Measurements from ENCODE around the gene COL6A3. TPM values are rescaled to one million over a fixed set of nuclear protein-coding genes. Genes with fewer than 3 reads are reported as not detected.

Gene COL6A3
- total and polyA plus RNA-seq, 2 of the 13 experiments (the other 11 are each of a cell fraction or from before 2014, with no cell fraction given): 0.03 TPM; not detected in 1

GRCh38 chr2:237289139-237289538, 124.8 kb downstream of the COL6A3 start:
- Histone ChIP-seq H3K27me3 (ENCODE audit: control insufficient read depth in 1 of 2, insufficient read depth in 2 of 2, low read length in 2 of 2) (peaks cover 0 to 23% of the 10 kb centered on the region in 2 experiments; a peak in 4 of 5 replicates), H3K79me2 (ENCODE audit: insufficient read depth, low read length) (no peaks in the 10 kb centered on the region), H4K20me1 (ENCODE audit: insufficient read depth, low read length) (no peaks in the 10 kb centered on the region), H3K9ac (ENCODE audit: insufficient read depth, low read depth, low read length) (no peak overlapping the region), H3K36me3 (replicated peaks in 1 of 2; ENCODE audit: control insufficient read depth in 1 of 2, insufficient read depth in 2 of 2, low read length in 2 of 2) (no peaks in the 10 kb centered on the region), H3K9me3 (ENCODE audit: low read length) (no peaks in the 10 kb centered on the region), H3K4me2 (ENCODE audit: low read depth, low read length) (no peak overlapping the region), H3K4me1 (ENCODE audit: insufficient read depth, low read length) (peaks cover 11% of the 10 kb centered on the region), H3K27ac (ENCODE audit: extremely low read length, insufficient read depth, low read length) (no peak overlapping the region), H2AFZ (ENCODE audit: low read length) (no peak overlapping the region), H3K4me3 (replicated peaks in 1 of 3; ENCODE audit: insufficient read depth in 1 of 3, low read depth in 2 of 3, low read length in 3 of 3) (no peak overlapping the region)
- no TSS peak for BruUV-seq (replicated peaks)
- in situ Hi-C loops (cut with HindIII; ENCODE audit: extremely low pct_ligation_motif_present, low pct_unique_long_range_greater_than_20kb): no loop called here
- ATAC-seq: no peak
- intact Hi-C loops (cut with micrococcal nuclease; ENCODE audit: unreplicated experiment): no loop called here
- POLR2A ChIA-PET: no interaction called here
- FAIRE-seq: no peak
- CTCF ChIA-PET (ENCODE audit: low intra/inter-chr PET ratio, low total read pairs): no interaction called here
- no peak for DNase-seq (ENCODE audit: low spot score)
- no peak for TF ChIP-seq ZSCAN22 (CRISPR knock-in tag; IDR thresholded peaks at IDR 0.05)
- 26% methylated on average over 7 of the region's 7 CpGs for WGBS (ENCODE audit: low lambda C conversion rate)

GRCh38 chr2:237287872-237288271, 126.1 kb downstream of the COL6A3 start:
- H2AFZ ChIP-seq (ENCODE audit: low read length): no peak overlapping the region
- DNase-seq (ENCODE audit: low spot score) (no peak), FAIRE-seq (no peak), ATAC-seq (no peak)
- no TSS peak for BruUV-seq (replicated peaks)
- in situ Hi-C loops (cut with HindIII; ENCODE audit: extremely low pct_ligation_motif_present, low pct_unique_long_range_greater_than_20kb): no loop called here
- no peak overlapping the region for H3K4me3 ChIP-seq (replicated peaks in 1 of 3; ENCODE audit: insufficient read depth in 1 of 3, low read depth in 2 of 3, low read length in 3 of 3)
- H3K79me2 ChIP-seq (ENCODE audit: insufficient read depth, low read length): no peaks in the 10 kb centered on the region
- H3K4me1 ChIP-seq (ENCODE audit: insufficient read depth, low read length): peaks cover 11% of the 10 kb centered on the region
- no peak overlapping the region for H3K9ac ChIP-seq (ENCODE audit: insufficient read depth, low read depth, low read length)
- no peaks in the 10 kb centered on the region for H3K9me3 ChIP-seq (ENCODE audit: low read length)
- intact Hi-C loops (cut with micrococcal nuclease; ENCODE audit: unreplicated experiment): no loop called here
- H3K27ac ChIP-seq (ENCODE audit: extremely low read length, insufficient read depth, low read length): no peak overlapping the region
- H3K36me3 ChIP-seq (replicated peaks in 1 of 2; ENCODE audit: control insufficient read depth in 1 of 2, insufficient read depth in 2 of 2, low read length in 2 of 2): no peaks in the 10 kb centered on the region
- no peak overlapping the region for H3K4me2 ChIP-seq (ENCODE audit: low read depth, low read length)
- CTCF ChIA-PET (ENCODE audit: low intra/inter-chr PET ratio, low total read pairs): no interaction called here
- WGBS (ENCODE audit: low lambda C conversion rate): 44% methylated on average over 1 of the region's 1 CpG
- POLR2A ChIA-PET: no interaction called here
- H3K27me3 ChIP-seq (ENCODE audit: control insufficient read depth in 1 of 2, insufficient read depth in 2 of 2, low read length in 2 of 2): peaks cover 0 to 23% of the 10 kb centered on the region in 2 experiments; a peak in 4 of 5 replicates
- no peaks in the 10 kb centered on the region for H4K20me1 ChIP-seq (ENCODE audit: insufficient read depth, low read length)
- no peak for TF ChIP-seq ZNF747 (CRISPR knock-in tag; IDR thresholded peaks at IDR 0.05; ENCODE audit: borderline replicate concordance)
- no peak for TF ChIP-seq ZNF546 (CRISPR knock-in tag; conservative IDR thresholded peaks at IDR 0.05)
- no peak for TF ChIP-seq IKZF4 (CRISPR knock-in tag; IDR thresholded peaks at IDR 0.05; ENCODE audit: borderline replicate concordance, low read depth, not compliant biosample characterization)
- TF ChIP-seq GABPA (IDR thresholded peaks at IDR 0.05; ENCODE audit: low read depth, low read length): no peak
- no peak for TF ChIP-seq GABPA (CRISPR knock-in tag; IDR thresholded peaks at IDR 0.05; ENCODE audit: low read depth)
- TF ChIP-seq NR2F2 (IDR thresholded peaks at IDR 0.05; ENCODE audit: borderline replicate concordance, low read depth): no peak
- no peak for TF ChIP-seq MBNL3 (CRISPR knock-in tag; conservative IDR thresholded peaks at IDR 0.05)
- no peak for TF ChIP-seq ZNF775 (CRISPR knock-in tag; IDR thresholded peaks at IDR 0.05; ENCODE audit: borderline replicate concordance)
- no peak for TF ChIP-seq ZNF629 (CRISPR knock-in tag; conservative IDR thresholded peaks at IDR 0.05)
- no peak for TF ChIP-seq ZZZ3 (CRISPR knock-in tag; IDR thresholded peaks at IDR 0.05; ENCODE audit: borderline replicate concordance)
- TF ChIP-seq SALL1 (CRISPR knock-in tag; IDR thresholded peaks at IDR 0.05): no peak
- TF ChIP-seq ZNF143 (CRISPR knock-in tag; IDR thresholded peaks at IDR 0.05): no peak
- no peak for TF ChIP-seq SMARCC2 (IDR thresholded peaks at IDR 0.05)
- TF ChIP-seq EHMT2 (IDR thresholded peaks at IDR 0.05; ENCODE audit: borderline replicate concordance, low read depth, low read length): no peak
- no peak for TF ChIP-seq RORA (CRISPR knock-in tag; IDR thresholded peaks at IDR 0.05)
- no peak for TF ChIP-seq ZBTB10 (CRISPR knock-in tag; IDR thresholded peaks at IDR 0.05; ENCODE audit: borderline replicate concordance)
- no peak for TF ChIP-seq NFE2L1 (CRISPR knock-in tag; IDR thresholded peaks at IDR 0.05; ENCODE audit: borderline replicate concordance)
- no peak for TF ChIP-seq CHD4 (IDR thresholded peaks at IDR 0.05; ENCODE audit: borderline replicate concordance, low read length)

Data from HepG2 (cell line).